ENCODE results near the gene PPOX. TPM values are rescaled to one million over a fixed set of nuclear protein-coding genes. Genes with fewer than 3 reads are reported as not detected.

PPOX gene
- total RNA-seq, 2 experiments from 2014 or later, result 42.0 to 45.5 TPM

DNA sequence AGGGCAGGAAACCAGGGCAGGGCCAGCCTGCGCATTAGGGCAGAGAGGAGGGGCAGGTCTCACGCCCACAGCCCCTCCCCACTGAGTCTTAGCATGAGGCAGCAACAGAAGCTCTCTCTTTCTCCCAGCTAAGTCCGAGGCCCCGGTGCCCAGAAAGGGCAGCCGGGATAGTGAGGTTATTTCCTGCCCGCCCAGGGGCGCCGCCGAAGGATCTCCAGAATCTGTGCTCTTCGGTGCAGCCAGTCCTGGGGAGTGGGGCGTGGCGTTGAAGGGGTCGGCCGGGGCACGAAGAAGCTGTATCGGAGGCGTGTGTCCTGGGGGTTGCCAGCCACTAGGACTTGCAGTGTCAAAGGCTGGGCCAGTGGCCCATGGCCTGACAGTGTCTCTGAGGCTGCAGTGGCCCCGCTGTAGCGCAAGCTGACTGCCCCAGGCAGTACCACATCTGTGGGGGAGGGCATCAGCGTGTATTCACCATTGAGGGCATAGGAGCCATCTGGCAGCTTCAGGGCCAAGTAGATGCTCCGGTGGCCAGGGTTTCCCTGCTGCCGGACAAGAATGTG, 24.8 kb downstream of the PPOX start:
- POLR2A ChIA-PET, result interaction anchor here (1.0 to 2.2 kb wide), 5 partner anchors 8 to 35 kb away, joined by 3 to 5 read pairs (median 5); partner anchors contain the start of genes B4GALT3 and TOMM40L
- no peak overlapping the region for H2AFZ ChIP-seq (ENCODE audit: low read length)
- intact Hi-C loops (cut with micrococcal nuclease; ENCODE audit: unreplicated experiment), result loop anchor here (5.0 kb wide), 1 partner anchor 191 kb away; no protein-coding TSS in a partner anchor

DNA sequence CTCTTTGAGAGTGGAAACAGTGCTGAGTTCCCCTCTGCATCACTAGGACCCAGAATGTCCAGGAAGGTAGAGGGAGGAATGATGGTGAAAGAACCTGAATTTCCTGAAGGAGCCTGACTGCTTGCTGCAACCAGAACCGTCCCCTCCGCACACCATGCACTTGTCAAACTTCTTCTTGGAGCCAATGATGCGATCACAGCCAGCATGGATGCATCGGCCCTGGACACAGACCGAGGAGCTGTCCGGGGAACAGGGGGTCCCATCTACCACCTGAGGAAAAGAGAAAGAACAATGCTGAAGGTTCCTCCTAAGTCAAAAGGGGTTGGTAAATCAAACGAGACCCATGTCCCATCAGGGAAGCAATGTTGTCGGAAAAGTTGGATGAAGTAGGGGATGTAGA, 25.7 kb downstream of the PPOX start:
- DNase-seq (ENCODE audit: low spot score), result no peak
- BruUV-seq (replicated peaks), result no TSS peak
- Histone ChIP-seq H3K27ac (ENCODE audit: low read depth, low read length, poor library complexity, severe bottlenecking) (no peak overlapping the region), H3K4me2 (ENCODE audit: low read length) (no peak overlapping the region), H3K4me1 (ENCODE audit: insufficient read depth, low read length, poor library complexity, severe bottlenecking) (peaks cover 36% of the 10 kb centered on the region), H3K36me3 (ENCODE audit: insufficient read depth, low read length) (no peaks in the 10 kb centered on the region), H3K79me2 (ENCODE audit: insufficient read depth, low read depth, low read length) (no peaks in the 10 kb centered on the region), H2AFZ (ENCODE audit: low read length) (peak overlapping the region; percentile 70; the same call in 1 of the 2 replicates), H3K4me3 (ENCODE audit: low read depth, low read length, poor library complexity, severe bottlenecking) (no peak overlapping the region), H3K9me3 (ENCODE audit: low read length) (no peaks in the 10 kb centered on the region), H3K9me2 (ENCODE audit: insufficient read depth, low read length) (no peaks in the 10 kb centered on the region), H4K20me1 (ENCODE audit: insufficient read depth, low read length) (no peaks in the 10 kb centered on the region)
- POLR2A ChIA-PET, result interaction anchor here (0.5 to 2.2 kb wide), 9 partner anchors 9 to 193 kb away, joined by 3 to 5 read pairs (median 4); partner anchors contain the start of genes B4GALT3 and TOMM40L
- intact Hi-C loops (cut with micrococcal nuclease; ENCODE audit: unreplicated experiment), result loop anchor here (1.0 to 5.0 kb wide), 3 partner anchors 33 to 190 kb away; no protein-coding TSS in a partner anchor
- CTCF ChIA-PET (ENCODE audit: unreplicated experiment), result interaction anchor here (1.0 to 1.9 kb wide), 5 partner anchors 10 to 190 kb away, joined by 3 to 10 read pairs (median 5); partner anchors contain the start of genes NDUFS2 and TOMM40L
- TF ChIP-seq, protein P1, sequence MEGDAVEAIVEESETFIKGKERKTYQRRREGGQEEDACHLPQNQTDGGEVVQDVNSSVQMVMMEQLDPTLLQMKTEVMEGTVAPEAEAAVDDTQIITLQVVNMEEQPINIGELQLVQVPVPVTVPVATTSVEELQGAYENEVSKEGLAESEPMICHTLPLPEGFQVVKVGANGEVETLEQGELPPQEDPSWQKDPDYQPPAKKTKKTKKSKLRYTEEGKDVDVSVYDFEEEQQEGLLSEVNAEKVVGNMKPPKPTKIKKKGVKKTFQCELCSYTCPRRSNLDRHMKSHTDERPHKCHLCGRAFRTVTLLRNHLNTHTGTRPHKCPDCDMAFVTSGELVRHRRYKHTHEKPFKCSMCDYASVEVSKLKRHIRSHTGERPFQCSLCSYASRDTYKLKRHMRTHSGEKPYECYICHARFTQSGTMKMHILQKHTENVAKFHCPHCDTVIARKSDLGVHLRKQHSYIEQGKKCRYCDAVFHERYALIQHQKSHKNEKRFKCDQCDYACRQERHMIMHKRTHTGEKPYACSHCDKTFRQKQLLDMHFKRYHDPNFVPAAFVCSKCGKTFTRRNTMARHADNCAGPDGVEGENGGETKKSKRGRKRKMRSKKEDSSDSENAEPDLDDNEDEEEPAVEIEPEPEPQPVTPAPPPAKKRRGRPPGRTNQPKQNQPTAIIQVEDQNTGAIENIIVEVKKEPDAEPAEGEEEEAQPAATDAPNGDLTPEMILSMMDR (conservative IDR thresholded peaks at IDR 0.05; ENCODE audit: low read length), result no peak
- no peak for TF ChIP-seq EZH2phosphoT487 (IDR thresholded peaks at IDR 0.05; ENCODE audit: borderline replicate concordance, low read depth, low read length)

More for the DNA sequence above, 24.8 kb downstream of the PPOX start:
- Histone ChIP-seq H3K4me1 (ENCODE audit: insufficient read depth, low read length, poor library complexity, severe bottlenecking) (peaks cover 45% of the 10 kb centered on the region), H3K9me2 (ENCODE audit: insufficient read depth, low read length) (no peaks in the 10 kb centered on the region), H3K4me3 (ENCODE audit: low read depth, low read length, poor library complexity, severe bottlenecking) (no peak overlapping the region), H4K20me1 (ENCODE audit: insufficient read depth, low read length) (no peaks in the 10 kb centered on the region), H3K79me2 (ENCODE audit: insufficient read depth, low read depth, low read length) (no peaks in the 10 kb centered on the region), H3K9me3 (ENCODE audit: low read length) (no peaks in the 10 kb centered on the region), H3K4me2 (ENCODE audit: low read length) (no peak overlapping the region), H3K36me3 (ENCODE audit: insufficient read depth, low read length) (no peaks in the 10 kb centered on the region), H3K27ac (ENCODE audit: low read depth, low read length, poor library complexity, severe bottlenecking) (no peak overlapping the region)
- CTCF ChIA-PET (ENCODE audit: unreplicated experiment), result interaction anchor here (1.2 to 1.9 kb wide), 3 partner anchors 9 to 35 kb away, joined by 5 to 10 read pairs (median 7); partner anchors contain the start of genes NDUFS2 and TOMM40L
- no peak for DNase-seq (ENCODE audit: low spot score)
- TF ChIP-seq, protein P1 (conservative IDR thresholded peaks at IDR 0.05; ENCODE audit: low read length), result no peak
- TF ChIP-seq EZH2phosphoT487 (IDR thresholded peaks at IDR 0.05; ENCODE audit: borderline replicate concordance, low read depth, low read length), result no peak
- no TSS peak for BruUV-seq (replicated peaks)
